Endodermal cell (in vitro differentiated cells): ENCODE results near the gene RAB27B. TPM values are rescaled to one million over a fixed set of nuclear protein-coding genes. Genes with fewer than 3 reads are reported as not detected.

Source experiments
- DNase-seq: peaks from one replicate; pipeline ENCODE4 v3.0.0-alpha.2; 2017
- H3K27ac ChIP-seq: 2 replicates; pipeline ENCODE4 v1.5.1; 2013; ENCODE audit warnings: mild to moderate bottlenecking, low read depth, low read length, moderate library complexity
- H3K27me3 ChIP-seq: 2 replicates; pipeline ENCODE4 v1.6.1; 2013; ENCODE audit warnings: mild to moderate bottlenecking, low read length, moderate library complexity; ENCODE audit not compliant: insufficient read depth, control insufficient read depth, poor library complexity, severe bottlenecking
- H3K36me3 ChIP-seq: 2 replicates; pipeline ENCODE4 v1.7.0; 2013; ENCODE audit warnings: mild to moderate bottlenecking, low read length, moderate library complexity; ENCODE audit not compliant: control insufficient read depth, insufficient read depth
- H3K4me1 ChIP-seq: one replicate; pipeline ENCODE4 v1.7.0; 2013; ENCODE audit warnings: low read length; ENCODE audit not compliant: control insufficient read depth, insufficient read depth
- H3K4me3 ChIP-seq: 2 replicates; pipeline ENCODE4 v1.5.1; 2013; ENCODE audit warnings: mild to moderate bottlenecking, low read length, moderate library complexity
- H3K9ac ChIP-seq: 2 replicates; pipeline ENCODE4 v1.6.1; 2013; ENCODE audit warnings: mild to moderate bottlenecking, low read length, moderate library complexity; ENCODE audit not compliant: poor library complexity, severe bottlenecking; ENCODE audit errors: extremely low read depth
- H3K9me3 ChIP-seq: 2 replicates; pipeline ENCODE4 v1.6.1; 2013; ENCODE audit warnings: mild to moderate bottlenecking, low read length, moderate library complexity; ENCODE audit not compliant: control insufficient read depth
- H3K27ac Mint-ChIP-seq: 2 replicates; pipeline ENCODE4 v1.8.0; 2020; ENCODE audit warnings: mixed read lengths
- H3K27me3 Mint-ChIP-seq: 2 replicates; pipeline ENCODE4 v1.8.0; 2021; ENCODE audit warnings: mild to moderate bottlenecking, mixed read lengths; ENCODE audit not compliant: insufficient read depth
- H3K36me3 Mint-ChIP-seq: 2 replicates; pipeline ENCODE4 v1.8.0; 2020; ENCODE audit warnings: low read depth, mixed read lengths
- H3K4me1 Mint-ChIP-seq: 2 replicates; pipeline ENCODE4 v1.8.0; 2020; ENCODE audit warnings: mixed read lengths
- H3K4me3 Mint-ChIP-seq: 2 replicates; pipeline ENCODE4 v1.8.0; 2020; ENCODE audit warnings: mild to moderate bottlenecking, moderate library complexity, mixed read lengths
- H3K9me3 Mint-ChIP-seq: 2 replicates; pipeline ENCODE4 v1.8.0; 2020; ENCODE audit warnings: mild to moderate bottlenecking, mixed read lengths
- WGBS, 2 experiments: methylation state at CpG; one replicate each; pipeline versions ENCODE4 v1.1.5 to v1.1.7; 2013; ENCODE audit warnings: missing lambda C conversion rate in 2 of 2, mixed read lengths in 1 of 2; ENCODE audit not compliant: insufficient coverage in 1 of 2, insufficient read length in 1 of 2; 5-methylcytosine and 5-hydroxymethylcytosine counted together
- total RNA-seq, 2 donors: library from RNA; stranded (reverse); fragmentation: NEBNext Ultra II Directional in 1 of 2; extraction: Animal tissue kit (Norgen Biotek cat#: 25700) in 1 of 2; gene quantifications; 2 replicates in 1 of 2; 3 replicates in 1 of 2; pipeline ENCODE4 v1.2.1, GENCODE V29; 2021
- TF ChIP-seq, protein P1 (sequence below): fragments of 200-600 bp; sonication (generic); conservative IDR thresholded peaks from 2 replicates; pipeline ENCODE4 v1.5.0; 2021; ENCODE audit warnings: antibody characterized with exemption, mild to moderate bottlenecking

The RAB27B gene
- total RNA-seq, 2 donors from 2014 or later = 0.40 to 0.99 TPM

DNA sequence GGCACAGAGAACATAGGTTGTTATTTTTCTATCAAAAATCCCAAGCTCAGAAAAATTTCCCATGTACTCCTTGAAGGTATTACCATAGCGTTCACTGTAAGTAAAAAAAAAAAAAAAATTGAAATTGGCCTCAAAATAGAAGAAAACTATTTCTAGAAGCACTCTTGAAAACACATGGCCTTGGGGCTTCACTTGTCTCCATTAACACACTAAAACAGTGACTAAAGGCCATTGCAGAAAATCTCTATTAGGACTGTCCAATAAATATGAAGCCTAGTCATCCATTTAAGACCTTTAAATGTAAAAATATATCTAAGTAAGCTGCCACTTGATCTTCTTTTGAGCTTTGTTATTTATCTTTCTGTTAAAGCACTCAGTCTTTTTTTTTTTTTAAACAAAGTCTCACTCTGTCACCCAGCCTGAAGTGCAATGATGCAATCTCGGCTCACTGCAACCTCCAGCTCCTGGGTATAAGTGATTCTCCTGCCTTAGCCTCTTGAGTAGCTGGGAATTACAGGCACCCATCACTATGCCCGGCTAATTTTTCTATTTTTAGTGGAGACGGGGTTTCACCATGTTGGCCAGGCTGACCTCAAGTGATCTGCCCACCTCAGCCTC, 95.2 kb downstream of the RAB27B start:
- TF ChIP-seq, protein P1, sequence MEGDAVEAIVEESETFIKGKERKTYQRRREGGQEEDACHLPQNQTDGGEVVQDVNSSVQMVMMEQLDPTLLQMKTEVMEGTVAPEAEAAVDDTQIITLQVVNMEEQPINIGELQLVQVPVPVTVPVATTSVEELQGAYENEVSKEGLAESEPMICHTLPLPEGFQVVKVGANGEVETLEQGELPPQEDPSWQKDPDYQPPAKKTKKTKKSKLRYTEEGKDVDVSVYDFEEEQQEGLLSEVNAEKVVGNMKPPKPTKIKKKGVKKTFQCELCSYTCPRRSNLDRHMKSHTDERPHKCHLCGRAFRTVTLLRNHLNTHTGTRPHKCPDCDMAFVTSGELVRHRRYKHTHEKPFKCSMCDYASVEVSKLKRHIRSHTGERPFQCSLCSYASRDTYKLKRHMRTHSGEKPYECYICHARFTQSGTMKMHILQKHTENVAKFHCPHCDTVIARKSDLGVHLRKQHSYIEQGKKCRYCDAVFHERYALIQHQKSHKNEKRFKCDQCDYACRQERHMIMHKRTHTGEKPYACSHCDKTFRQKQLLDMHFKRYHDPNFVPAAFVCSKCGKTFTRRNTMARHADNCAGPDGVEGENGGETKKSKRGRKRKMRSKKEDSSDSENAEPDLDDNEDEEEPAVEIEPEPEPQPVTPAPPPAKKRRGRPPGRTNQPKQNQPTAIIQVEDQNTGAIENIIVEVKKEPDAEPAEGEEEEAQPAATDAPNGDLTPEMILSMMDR = no peak
- H3K27ac Mint-ChIP-seq = no peak overlapping the region
- H3K36me3 Mint-ChIP-seq = no peaks in the 10 kb centered on the region

DNA sequence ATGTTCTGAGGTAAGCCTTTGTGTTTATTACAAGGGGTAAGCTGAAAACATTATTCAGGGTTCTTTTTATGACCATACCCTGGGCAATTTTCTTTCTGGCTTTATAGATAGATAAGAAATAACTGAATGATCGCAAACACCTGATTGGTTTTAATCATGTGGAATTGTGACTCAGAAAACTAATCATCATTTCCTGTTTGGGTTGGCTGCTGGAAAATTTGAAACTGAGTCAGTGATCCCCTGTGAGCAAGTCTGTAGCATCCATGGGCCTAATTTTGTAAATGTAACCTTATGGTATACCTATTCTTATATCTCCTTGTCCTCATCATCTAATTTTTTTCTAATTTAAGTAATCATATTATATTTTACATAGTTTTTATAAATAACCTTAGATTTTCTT, 96.7 kb downstream of the RAB27B start:
- H3K4me3 ChIP-seq = no peak overlapping the region
- no peaks in the 10 kb centered on the region for H3K36me3 Mint-ChIP-seq
- no peak for DNase-seq
- TF ChIP-seq, protein P1 = no peak
- H3K9me3 ChIP-seq = no peaks in the 10 kb centered on the region
- H3K27ac ChIP-seq = no peak overlapping the region
- no peaks in the 10 kb centered on the region for H3K9me3 Mint-ChIP-seq
- H3K4me3 Mint-ChIP-seq = no peak overlapping the region
- no peak overlapping the region for H3K9ac ChIP-seq
- no peaks in the 10 kb centered on the region for H3K27me3 Mint-ChIP-seq
- no peaks in the 10 kb centered on the region for H3K27me3 ChIP-seq
- no peaks in the 10 kb centered on the region for H3K4me1 ChIP-seq
- no peaks in the 10 kb centered on the region for H3K36me3 ChIP-seq
- H3K27ac Mint-ChIP-seq = no peak overlapping the region
- WGBS, 2 experiments = 96 to 100% methylated on average over 1 of the region's 1 CpG
- H3K4me1 Mint-ChIP-seq = peaks cover 12% of the 10 kb centered on the region

More for the DNA sequence above, 95.2 kb downstream of the RAB27B start:
- Mint-ChIP-seq H3K9me3 (no peaks in the 10 kb centered on the region), H3K27me3 (peaks cover 8% of the 10 kb centered on the region), H3K4me3 (no peak overlapping the region), H3K4me1 (peaks cover 16% of the 10 kb centered on the region)
- DNase-seq = no peak
- Histone ChIP-seq H3K9ac (no peak overlapping the region), H3K4me1 (no peaks in the 10 kb centered on the region), H3K9me3 (no peaks in the 10 kb centered on the region), H3K27me3 (no peaks in the 10 kb centered on the region), H3K4me3 (no peak overlapping the region), H3K36me3 (no peaks in the 10 kb centered on the region), H3K27ac (no peak overlapping the region)
- 94 to 98% methylated on average over 3 to 4 of the region's 4 CpGs for WGBS, 2 experiments

DNA sequence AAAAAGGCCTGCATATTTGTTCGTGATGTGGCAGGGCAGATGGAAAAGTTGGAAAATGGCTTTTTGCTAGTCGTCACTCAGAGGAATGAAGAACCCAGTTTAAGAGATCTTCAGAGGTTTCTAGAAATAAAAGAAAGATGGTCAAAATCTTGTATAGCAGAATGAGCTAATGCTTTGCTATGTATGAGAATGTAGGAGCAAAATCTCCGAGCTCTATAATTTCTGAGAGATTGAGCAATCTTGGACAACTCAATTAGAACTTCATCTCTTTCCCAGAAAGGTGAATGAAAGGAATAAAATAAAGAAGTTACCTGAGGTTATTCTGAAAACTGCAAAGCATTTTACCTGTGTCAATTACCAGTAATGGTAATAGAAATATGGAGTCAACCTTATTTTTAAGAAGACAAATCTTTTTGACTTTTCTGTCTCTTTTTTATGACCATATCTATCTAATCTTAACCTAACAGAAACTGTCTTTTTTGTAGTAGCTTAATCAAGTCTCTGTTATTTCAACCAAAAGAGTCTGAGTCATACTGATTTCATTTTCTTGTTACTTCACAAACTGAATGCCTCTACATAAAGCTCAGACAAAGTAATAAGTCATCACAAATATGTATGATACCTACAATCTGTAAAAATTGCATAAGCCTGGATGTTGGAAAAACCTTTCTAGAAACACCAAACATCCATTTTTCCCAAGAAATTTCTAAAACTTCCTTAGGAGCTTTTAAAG, 98.5 kb downstream of the RAB27B start:
- no peaks in the 10 kb centered on the region for H3K36me3 Mint-ChIP-seq
- H3K27ac Mint-ChIP-seq = no peak overlapping the region
- 89 to 93% methylated on average over 3 of the region's 3 CpGs for WGBS, 2 experiments
- H3K9me3 Mint-ChIP-seq = no peaks in the 10 kb centered on the region
- no peaks in the 10 kb centered on the region for H3K36me3 ChIP-seq
- no peaks in the 10 kb centered on the region for H3K27me3 Mint-ChIP-seq
- H3K9ac ChIP-seq = no peak overlapping the region
- H3K4me3 ChIP-seq = no peak overlapping the region
- no peaks in the 10 kb centered on the region for H3K4me1 ChIP-seq
- peaks cover 7% of the 10 kb centered on the region for H3K4me1 Mint-ChIP-seq
- no peaks in the 10 kb centered on the region for H3K27me3 ChIP-seq
- H3K4me3 Mint-ChIP-seq = no peak overlapping the region
- no peak for DNase-seq
- no peak overlapping the region for H3K27ac ChIP-seq
- TF ChIP-seq, protein P1 = no peak
- no peaks in the 10 kb centered on the region for H3K9me3 ChIP-seq
